T-helper 2 cell treated with Interferon-gamma antibody and Interleukin-4, amounts not matched to agents 100 ng/mL and 5 ng/mL, for 36 hours (primary cell): ENCODE measurements around the gene AMZ1. TPM values are rescaled to one million over a fixed set of nuclear protein-coding genes. Genes with fewer than 3 reads are reported as not detected.
"Not testable (repeated sequence)": the region's sequence is repeated elsewhere in the genome, so short reads cannot be mapped to it uniquely, and the experiment has no call there.

ENCODE experiments used
- intact Hi-C: fragments of 100-400 bp; cut with micrococcal nuclease; formaldehyde crosslinking; loops from one replicate; pipeline ENCODE4 v1.15.1; 2023
- total RNA-seq: library from RNA; stranded (reverse); gene quantifications from 2 replicates; pipeline ENCODE4 v1.2.3, GENCODE V29; 2022

AMZ1 gene
- total RNA-seq, 1 donor from 2014 or later: 0.11 TPM

- intact Hi-C loops: loop anchor here (1.0 kb wide), 1 partner anchor 9 kb away; no protein-coding TSS in a partner anchor
Measured at GRCh38 chr7:2689951-2690705, 2.1 kb downstream of the AMZ1 start.

GRCh38 chr7:2691011-2691707 lies 3.2 kb downstream of the AMZ1 start:
- intact Hi-C loops: no loop called here

GRCh38 chr7:2691932-2692439 lies 4.0 kb downstream of the AMZ1 start:
- intact Hi-C loops: not testable (repeated sequence)

- intact Hi-C loops: no loop called here
Measured at GRCh38 chr7:2692543-2692942, 4.5 kb downstream of the AMZ1 start.

GRCh38 chr7:2693420-2694121 lies 5.6 kb downstream of the AMZ1 start:
- intact Hi-C loops: not testable (repeated sequence)

- intact Hi-C loops: not testable (repeated sequence)
Measured at GRCh38 chr7:2694122-2694436, 6.1 kb downstream of the AMZ1 start.

- intact Hi-C loops: loop anchor here (1.0 to 2.0 kb wide), 5 partner anchors 9 to 168 kb away; no protein-coding TSS in a partner anchor
Measured at GRCh38 chr7:2698581-2699288, 10.7 kb downstream of the AMZ1 start.

- intact Hi-C loops: loop anchor here (1.0 to 2.0 kb wide), 5 partner anchors 10 to 169 kb away; no protein-coding TSS in a partner anchor
Measured at GRCh38 chr7:2699289-2699620, 11.3 kb downstream of the AMZ1 start.

GRCh38 chr7:2700141-2700850 lies 12.3 kb downstream of the AMZ1 start:
- intact Hi-C loops: no loop called here

GRCh38 chr7:2701424-2701823 lies 13.4 kb downstream of the AMZ1 start:
- intact Hi-C loops: no loop called here

GRCh38 chr7:2701832-2702593 lies 14.0 kb downstream of the AMZ1 start:
- intact Hi-C loops: no loop called here

- intact Hi-C loops: no loop called here
Measured at GRCh38 chr7:2702594-2702957, 14.6 kb downstream of the AMZ1 start.

GRCh38 chr7:2705371-2706096 lies 17.5 kb downstream of the AMZ1 start:
- intact Hi-C loops: no loop called here

GRCh38 chr7:2706685-2707126 lies 18.7 kb downstream of the AMZ1 start:
- intact Hi-C loops: no loop called here

- intact Hi-C loops: no loop called here
Measured at GRCh38 chr7:2707481-2707880, 19.5 kb downstream of the AMZ1 start.

GRCh38 chr7:2708041-2708440 lies 20.0 kb downstream of the AMZ1 start:
- intact Hi-C loops: no loop called here

GRCh38 chr7:2708547-2709310 lies 20.7 kb downstream of the AMZ1 start:
- intact Hi-C loops: no loop called here

- intact Hi-C loops: loop anchor here (10.0 kb wide), 2 partner anchors 155 to 235 kb away; partner anchors contain the start of genes BRAT1, GRIFIN and IQCE
Measured at GRCh38 chr7:2709553-2710285, 21.7 kb downstream of the AMZ1 start.
